Stimulated activated CD4-positive, alpha-beta T cell treated with anti-CD3 and anti-CD28 coated beads, Interleukin-1b, Interleukin-23, amount 100 ng/mL, for 24 hours (primary cell): ENCODE data around the gene EIF3B.
"Not testable (repeated sequence)": the region's sequence is repeated elsewhere in the genome, so short reads cannot be mapped to it uniquely, and the experiment has no call there.

Source experiments
- DNase-seq, 4 experiments: peaks; one replicate each; pipeline ENCODE4 v3.0.0-alpha.2; 2020; ENCODE audit warnings: low read depth in 4 of 4, low spot score in 1 of 4

EIF3B gene

GRCh38 chr7:2376351-2377154 is 21.9 kb downstream of the EIF3B start:
- DNase-seq = no peak

GRCh38 chr7:2377492-2377891 is 22.9 kb downstream of the EIF3B start:
- not testable (repeated sequence) for DNase-seq

DNA sequence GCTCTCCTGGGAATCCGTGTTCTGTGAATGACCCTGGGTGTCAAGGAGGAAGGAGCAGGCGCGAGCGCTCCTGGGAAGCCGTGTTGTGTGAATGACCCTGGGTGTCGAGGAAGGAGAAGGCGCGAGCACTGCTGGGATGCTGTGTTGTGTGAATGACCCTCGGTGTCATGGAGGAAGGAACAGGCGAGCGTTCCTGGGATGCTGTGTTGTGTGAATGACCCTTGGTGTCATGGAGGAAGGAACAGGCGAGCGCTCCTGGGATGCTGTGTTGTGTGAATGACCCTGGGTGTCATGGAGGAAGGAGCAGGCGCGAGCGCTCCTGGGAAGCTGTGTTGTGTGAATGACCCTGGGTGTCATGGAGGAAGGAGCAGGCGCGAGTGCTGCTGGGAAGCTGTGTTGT is 23.5 kb downstream of the EIF3B start:
- not testable (repeated sequence) for DNase-seq

DNA sequence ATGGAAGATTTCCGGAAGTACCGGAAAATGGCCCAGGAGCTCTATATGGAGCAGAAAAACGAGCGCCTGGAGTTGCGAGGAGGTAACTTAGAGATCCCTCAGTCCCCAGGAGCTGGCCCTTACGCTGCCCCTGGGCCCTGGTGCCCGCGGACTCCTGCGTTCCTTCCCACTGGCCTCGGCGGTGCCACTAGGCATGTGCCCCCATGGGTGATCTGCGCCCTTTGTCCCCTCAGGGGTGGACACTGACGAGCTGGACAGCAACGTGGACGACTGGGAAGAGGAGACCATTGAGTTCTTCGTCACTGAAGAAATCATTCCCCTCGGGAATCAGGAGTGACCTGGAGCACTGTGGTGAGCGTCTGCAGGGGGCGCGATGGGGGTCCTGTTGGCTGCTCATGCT is 24.5 kb downstream of the EIF3B start:
- no peak for DNase-seq

- DNase-seq = no peak
These were observed 25.3 kb downstream of the EIF3B start for GRCh38 chr7:2379821-2380450.

GRCh38 chr7:2380461-2380860 is 25.8 kb downstream of the EIF3B start:
- no peak for DNase-seq

- DNase-seq = no peak
These were observed 26.6 kb downstream of the EIF3B start for GRCh38 chr7:2381227-2381626.

DNA sequence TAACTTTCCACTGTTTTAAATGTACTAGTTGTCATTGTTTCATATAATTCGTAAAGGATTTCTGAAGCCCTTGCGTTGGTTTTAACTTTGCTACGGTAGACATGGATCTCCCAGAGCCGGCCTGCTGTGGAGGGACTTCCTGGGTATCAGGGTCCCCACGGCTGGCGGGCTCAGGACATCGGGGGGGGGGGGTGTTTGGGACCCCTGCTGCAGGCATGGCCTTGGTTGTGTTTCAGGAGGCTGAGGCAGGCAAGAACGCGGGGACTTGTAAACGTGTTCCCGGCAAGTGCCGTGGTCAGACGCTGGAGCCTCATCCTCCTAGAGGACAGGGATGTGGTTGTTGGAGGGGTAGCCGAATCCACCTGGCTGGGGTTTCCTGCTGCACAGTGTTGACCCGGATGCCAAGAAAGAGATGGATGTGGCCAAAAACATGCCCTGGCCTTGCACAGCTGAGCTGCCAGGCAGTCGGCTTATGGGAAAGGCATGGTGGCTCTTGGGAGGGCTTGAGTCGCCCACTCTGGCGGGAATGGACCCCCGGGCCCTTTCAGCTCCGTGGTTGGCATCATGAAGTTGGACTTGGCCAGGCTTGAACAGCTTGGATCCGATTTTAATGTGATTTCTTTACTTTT is 27.4 kb downstream of the EIF3B start:
- no peak for DNase-seq

- no peak for DNase-seq
These were observed 29.1 kb downstream of the EIF3B start for GRCh38 chr7:2383543-2384274.

GRCh38 chr7:2384354-2385243 is 30.0 kb downstream of the EIF3B start:
- DNase-seq = no peak

GRCh38 chr7:2386122-2386521 is 31.5 kb downstream of the EIF3B start:
- not testable (repeated sequence) for DNase-seq

DNA sequence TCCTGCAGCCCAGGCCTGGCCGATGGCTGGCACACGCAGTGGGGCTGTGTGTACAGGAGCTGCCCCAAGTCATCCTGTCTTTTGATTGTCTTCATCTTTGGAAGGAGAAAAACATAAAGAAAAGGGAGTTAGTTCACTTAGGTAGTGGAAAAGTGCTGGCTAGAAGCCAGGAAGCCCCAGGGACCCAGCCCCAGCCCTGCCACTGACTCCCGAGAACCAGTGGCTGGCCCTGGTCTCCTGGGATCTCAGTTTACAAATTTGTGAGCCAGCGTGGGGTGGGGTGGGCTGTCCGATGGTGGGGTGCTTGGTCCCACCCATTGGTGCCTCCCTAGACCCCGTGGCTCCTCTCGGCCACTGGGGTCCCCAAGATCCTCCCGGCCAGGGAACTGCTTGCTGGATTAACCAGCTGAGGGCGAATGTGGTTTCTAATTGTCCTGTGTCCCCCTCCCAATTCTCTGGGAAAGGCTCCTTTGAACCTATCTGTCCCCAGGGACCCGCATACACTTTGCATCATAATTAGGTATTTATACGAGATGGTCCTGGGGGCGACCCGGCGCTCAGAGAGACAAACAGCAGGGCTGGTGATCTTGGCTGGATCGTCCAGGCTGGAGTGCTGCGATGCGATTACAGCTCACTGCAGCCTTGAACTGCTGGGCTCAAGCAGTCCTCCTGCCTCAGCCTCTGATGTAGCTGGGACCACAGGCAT is 32.5 kb downstream of the EIF3B start:
- DNase-seq = no peak

- no peak for DNase-seq
These were observed 33.4 kb downstream of the EIF3B start for GRCh38 chr7:2387897-2388636.

- DNase-seq = no peak
These were observed 34.0 kb downstream of the EIF3B start for GRCh38 chr7:2388637-2388954.

GRCh38 chr7:2390020-2390816 is 35.6 kb downstream of the EIF3B start:
- not testable (repeated sequence) for DNase-seq

- DNase-seq = no peak
These were observed 39.1 kb downstream of the EIF3B start for GRCh38 chr7:2393706-2394105.

GRCh38 chr7:2394566-2395082 is 40.0 kb downstream of the EIF3B start:
- no peak for DNase-seq

GRCh38 chr7:2398506-2398905 is 43.9 kb downstream of the EIF3B start:
- no peak for DNase-seq
